GM19395 (cell line): Measurements from ENCODE around the gene HPS4.
"Not testable (repeated sequence)": the region's sequence is repeated elsewhere in the genome, so short reads cannot be mapped to it uniquely, and the experiment has no call there.

Experiments
- ATAC-seq: cut with Tn5 transposase; IDR thresholded peaks from one replicate; pipeline ENCODE4 v1.9.1; 2021; ENCODE audit warnings: mild to moderate bottlenecking, moderate library complexity; ENCODE audit not compliant: unreplicated experiment

HPS4 gene

GRCh38 chr22:26444777-26445176, 38.8 kb downstream of the HPS4 start:
- ATAC-seq = no peak

- ATAC-seq = no peak
Observed at GRCh38 chr22:26443901-26444690, 39.5 kb downstream of the HPS4 start.

GRCh38 chr22:26442086-26442756, 41.4 kb downstream of the HPS4 start:
- no peak for ATAC-seq

- no peak for ATAC-seq
Observed at GRCh38 chr22:26439559-26439958, 44.0 kb downstream of the HPS4 start.

GRCh38 chr22:26438776-26439175, 44.8 kb downstream of the HPS4 start:
- ATAC-seq = not testable (repeated sequence)

- ATAC-seq = no peak
Observed at GRCh38 chr22:26437694-26438392, 45.7 kb downstream of the HPS4 start.

- ATAC-seq = no peak
Observed at GRCh38 chr22:26436903-26437515, 46.6 kb downstream of the HPS4 start.

GRCh38 chr22:26435327-26436093, 48.1 kb downstream of the HPS4 start:
- ATAC-seq = no peak

- no peak for ATAC-seq
Observed at GRCh38 chr22:26433805-26434204, 49.8 kb downstream of the HPS4 start.

GRCh38 chr22:26432619-26433311, 50.8 kb downstream of the HPS4 start:
- ATAC-seq = no peak

GRCh38 chr22:26431261-26431995, 52.2 kb downstream of the HPS4 start:
- no peak for ATAC-seq

- no peak for ATAC-seq
Observed at GRCh38 chr22:26430600-26430999, 53.0 kb downstream of the HPS4 start.

GRCh38 chr22:26429458-26430286, 53.9 kb downstream of the HPS4 start:
- ATAC-seq = no peak

GRCh38 chr22:26428515-26429457, 54.8 kb downstream of the HPS4 start, which contains the start of gene ASPHD2:
TSS of gene ASPHD2 (plus strand) at chr22:26429260. CDS start at chr22:26433616, 4,356 bp downstream.
- ATAC-seq = peak; percentile 78

GRCh38 chr22:26426924-26427323, 56.7 kb downstream of the HPS4 start:
- ATAC-seq = no peak

- no peak for ATAC-seq
Observed at GRCh38 chr22:26418620-26419019, 65.0 kb downstream of the HPS4 start.

- ATAC-seq = no peak
Observed at GRCh38 chr22:26417406-26417805, 66.2 kb downstream of the HPS4 start.
